A673 (cell line): Measurements from ENCODE around the gene TTC9B.

ENCODE experiments used
- EZH2 ChIP-seq: fragments of 200-600 bp; sonication (generic); IDR thresholded peaks from 2 replicates; pipeline ENCODE4 v1.6.1; 2017; ENCODE audit warnings: borderline replicate concordance, low read depth, mild to moderate bottlenecking, mixed read lengths, antibody characterized with exemption, low read length; ENCODE audit not compliant: poor library complexity, severe bottlenecking
- TF ChIP-seq, protein P1 (sequence below): fragments of 300-800, 200-600 bp; sonication (generic); conservative IDR thresholded peaks from 2 replicates; pipeline ENCODE4 v1.5.1; 2017; ENCODE audit warnings: low read depth, mild to moderate bottlenecking, antibody characterized with exemption, low read length, moderate library complexity, mixed read lengths

DNA sequence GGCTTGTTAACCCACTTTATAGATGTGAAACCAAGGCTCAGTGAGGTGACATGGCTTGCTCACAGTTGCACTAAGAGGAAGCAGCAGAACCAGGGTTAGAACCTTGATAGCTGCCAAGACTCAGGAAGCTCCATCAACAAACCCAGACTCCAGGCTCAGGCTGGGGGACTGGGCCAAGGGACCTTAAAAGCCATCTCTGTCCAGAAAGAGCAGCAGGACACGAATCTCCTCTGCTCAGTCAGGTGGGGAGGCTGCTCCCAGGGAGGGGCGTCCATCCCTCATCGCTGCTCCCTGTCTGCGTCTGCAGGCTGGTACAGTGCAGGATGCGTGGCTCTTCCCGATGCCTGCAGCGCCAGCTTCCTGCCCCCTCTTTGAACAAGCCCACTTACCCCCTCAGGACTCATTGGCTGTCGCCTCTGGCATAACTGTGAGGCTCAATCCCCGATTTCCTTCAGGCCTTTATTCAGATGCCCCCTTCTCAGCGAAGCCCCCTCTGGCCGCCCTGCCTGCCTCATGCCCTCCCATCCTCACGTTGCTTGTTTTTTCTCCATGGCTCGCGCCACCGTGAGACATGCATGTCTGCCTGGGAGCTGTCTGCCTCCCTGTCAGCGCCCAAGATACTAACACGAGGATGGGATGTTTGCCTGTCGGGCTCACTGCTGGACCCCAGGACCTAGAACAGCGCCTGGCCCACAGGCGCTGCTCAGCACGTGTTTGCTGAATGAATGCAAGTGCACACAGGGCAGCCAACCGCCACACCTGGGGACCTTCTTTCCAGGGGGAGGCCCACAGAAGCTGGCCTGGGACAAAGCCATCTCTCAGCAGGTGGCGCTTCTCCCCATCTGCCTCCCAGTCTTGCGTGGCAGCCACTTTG, 45.5 kb upstream of the TTC9B start:
- TF ChIP-seq EZH2 = no peak
- TF ChIP-seq, protein P1, sequence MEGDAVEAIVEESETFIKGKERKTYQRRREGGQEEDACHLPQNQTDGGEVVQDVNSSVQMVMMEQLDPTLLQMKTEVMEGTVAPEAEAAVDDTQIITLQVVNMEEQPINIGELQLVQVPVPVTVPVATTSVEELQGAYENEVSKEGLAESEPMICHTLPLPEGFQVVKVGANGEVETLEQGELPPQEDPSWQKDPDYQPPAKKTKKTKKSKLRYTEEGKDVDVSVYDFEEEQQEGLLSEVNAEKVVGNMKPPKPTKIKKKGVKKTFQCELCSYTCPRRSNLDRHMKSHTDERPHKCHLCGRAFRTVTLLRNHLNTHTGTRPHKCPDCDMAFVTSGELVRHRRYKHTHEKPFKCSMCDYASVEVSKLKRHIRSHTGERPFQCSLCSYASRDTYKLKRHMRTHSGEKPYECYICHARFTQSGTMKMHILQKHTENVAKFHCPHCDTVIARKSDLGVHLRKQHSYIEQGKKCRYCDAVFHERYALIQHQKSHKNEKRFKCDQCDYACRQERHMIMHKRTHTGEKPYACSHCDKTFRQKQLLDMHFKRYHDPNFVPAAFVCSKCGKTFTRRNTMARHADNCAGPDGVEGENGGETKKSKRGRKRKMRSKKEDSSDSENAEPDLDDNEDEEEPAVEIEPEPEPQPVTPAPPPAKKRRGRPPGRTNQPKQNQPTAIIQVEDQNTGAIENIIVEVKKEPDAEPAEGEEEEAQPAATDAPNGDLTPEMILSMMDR = no peak
